Activated CD8-positive, alpha-beta T cell treated with anti-CD3 and anti-CD28 coated beads, Interleukin-2, amount 10 ng/mL, durations not matched to agents 7 days and 5 days (primary cell): ENCODE results near the gene ZSCAN29. TPM values are rescaled to one million over a fixed set of nuclear protein-coding genes. Genes with fewer than 3 reads are reported as not detected.

ENCODE experiments used
- ATAC-seq: fragments of 150-1000 bp; cut with Tn5 transposase; one replicate; pipeline ENCODE4 v1.10.0; 2021; ENCODE audit warnings: moderate library complexity
- CTCF ChIA-PET: fragments of 350-600 bp; sonication (Branson Sonifier 250); formaldehyde crosslinking; loops from one replicate; lab custom pipeline; 2021; ENCODE audit warnings: antibody characterized with exemption; lab: Charles Lee
- POLR2A ChIA-PET: fragments of 350-600 bp; sonication (Branson Sonifier 250); formaldehyde crosslinking; loops from one replicate; lab custom pipeline; 2021; ENCODE audit warnings: antibody characterized with exemption; lab: Charles Lee
- DNase-seq: peaks from one replicate; pipeline ENCODE4 v3.0.0-alpha.2; 2020
- H3K27ac Mint-ChIP-seq: one replicate; pipeline ENCODE4 v1.8.0; 2021; ENCODE audit warnings: mild to moderate bottlenecking, mixed read lengths
- H3K27me3 Mint-ChIP-seq: one replicate; pipeline ENCODE4 v1.8.0; 2021; ENCODE audit warnings: low read depth, mixed read lengths
- H3K36me3 Mint-ChIP-seq: one replicate; pipeline ENCODE4 v1.8.0; 2021; ENCODE audit warnings: low read depth, mixed read lengths
- H3K4me1 Mint-ChIP-seq: one replicate; pipeline ENCODE4 v1.8.0; 2021; ENCODE audit warnings: low read depth, mixed read lengths
- H3K4me3 Mint-ChIP-seq: one replicate; pipeline ENCODE4 v1.8.0; 2021; ENCODE audit warnings: mild to moderate bottlenecking, mixed read lengths
- H3K9me3 Mint-ChIP-seq: one replicate; pipeline ENCODE4 v1.8.0; 2022; ENCODE audit warnings: mixed read lengths; ENCODE audit not compliant: insufficient read depth
- total RNA-seq, 2 experiments: library from RNA; stranded (reverse); gene quantifications; one replicate each; pipeline ENCODE4 v1.2.3, GENCODE V29; 2021

The ZSCAN29 gene
- total RNA-seq, 2 experiments from 2014 or later: 30.4 to 32.1 TPM

DNA sequence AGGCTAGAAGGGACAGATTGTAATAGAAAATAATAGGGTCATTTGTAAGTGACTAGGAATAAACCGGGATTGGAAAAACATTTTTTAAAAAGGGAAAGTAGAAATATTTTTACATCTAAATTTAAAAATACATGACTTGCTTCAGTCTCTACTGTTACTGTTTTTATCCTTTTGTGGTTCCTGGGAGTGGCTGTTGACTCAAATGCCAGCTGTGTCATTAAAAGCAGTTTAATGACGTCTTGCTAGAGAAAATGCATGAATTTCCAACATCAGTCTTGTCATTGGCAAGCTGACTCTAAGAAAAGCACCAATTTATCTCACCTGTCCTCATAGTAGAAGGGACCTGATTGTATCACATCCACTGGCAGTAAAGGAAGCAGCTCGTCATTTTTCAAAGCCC is 23.7 kb downstream of the ZSCAN29 start:
- no peaks in the 10 kb centered on the region for H3K27me3 Mint-ChIP-seq
- ATAC-seq (no peak), DNase-seq (no peak)
- H3K4me1 Mint-ChIP-seq: no peaks in the 10 kb centered on the region
- ChIA-PET CTCF (interaction anchor here (1.2 to 1.5 kb wide), 4 partner anchors 8 to 167 kb away, joined by 3 to 4 read pairs (median 4); partner anchors contain the start of genes TUBGCP4 and ZSCAN29), POLR2A (interaction anchor here (0.7 kb wide), 1 partner anchor 159 kb away, joined by 3 read pairs; no protein-coding TSS in a partner anchor)
- H3K4me3 Mint-ChIP-seq: no peak overlapping the region
- H3K27ac Mint-ChIP-seq: no peak overlapping the region
- H3K9me3 Mint-ChIP-seq: no peaks in the 10 kb centered on the region
- H3K36me3 Mint-ChIP-seq: peaks cover 15% of the 10 kb centered on the region

DNA sequence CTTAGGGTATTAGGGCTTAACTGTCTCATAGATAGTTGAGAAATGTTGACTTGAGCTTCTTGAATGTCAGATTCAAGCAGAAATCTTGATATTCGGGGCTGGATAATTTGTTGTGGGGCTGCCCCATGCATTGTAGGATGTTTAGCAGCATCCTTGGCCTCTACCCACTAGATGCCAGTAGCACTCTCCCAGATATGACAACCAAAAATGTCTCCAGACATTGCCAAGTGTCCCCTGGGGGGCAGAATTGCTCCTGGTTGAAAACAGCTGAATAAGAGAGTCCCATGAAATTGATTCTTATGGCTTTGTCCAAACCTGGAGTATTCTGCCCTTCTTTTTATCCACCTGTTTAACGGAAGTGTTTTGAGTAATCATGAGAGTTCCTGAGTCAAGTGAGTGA is 24.5 kb downstream of the ZSCAN29 start:
- Mint-ChIP-seq H3K4me1 (no peaks in the 10 kb centered on the region), H3K27ac (no peak overlapping the region), H3K27me3 (no peaks in the 10 kb centered on the region), H3K36me3 (peaks cover 16% of the 10 kb centered on the region), H3K4me3 (no peak overlapping the region), H3K9me3 (no peaks in the 10 kb centered on the region)
- no peak for DNase-seq
- ATAC-seq: no peak
- POLR2A ChIA-PET: interaction anchor here (0.5 kb wide), 1 partner anchor 796 kb away, joined by 6 read pairs; no protein-coding TSS in a partner anchor
- CTCF ChIA-PET: interaction anchor here (0.6 to 1.5 kb wide), 5 partner anchors 10 to 196 kb away, joined by 3 to 5 read pairs (median 4); partner anchors contain the start of genes TUBGCP4 and ZSCAN29

DNA sequence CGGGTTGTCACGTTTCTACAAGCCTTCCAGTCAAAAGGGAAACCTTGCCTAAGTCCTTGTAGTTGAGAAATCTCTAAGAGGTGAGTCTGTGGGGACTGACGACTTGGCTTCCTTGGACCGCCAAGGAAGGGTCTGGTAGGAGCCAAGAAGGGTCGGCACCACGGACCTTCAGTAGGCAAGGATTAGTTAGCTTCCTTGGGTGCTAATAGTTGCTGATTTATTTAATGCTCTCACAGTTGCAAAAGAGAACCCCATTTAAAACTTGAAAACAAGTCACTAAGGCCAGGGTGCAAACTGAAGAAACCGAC is 40.1 kb downstream of the ZSCAN29 start:
- POLR2A ChIA-PET: no interaction called here
- no peak for DNase-seq
- CTCF ChIA-PET: interaction anchor here (1.6 kb wide), 1 partner anchor 183 kb away, joined by 3 read pairs; no protein-coding TSS in a partner anchor
- Mint-ChIP-seq H3K4me3 (peak overlapping the region; percentile 97), H3K4me1 (peaks cover 40% of the 10 kb centered on the region), H3K27me3 (no peaks in the 10 kb centered on the region), H3K27ac (peak overlapping the region; percentile 100), H3K9me3 (no peaks in the 10 kb centered on the region), H3K36me3 (peaks cover 52% of the 10 kb centered on the region)
- peak; percentile 21 for ATAC-seq

GRCh38 chr15:43329960-43330779 is 40.7 kb downstream of the ZSCAN29 start, which contains the start of gene LCMT2:
Gene LCMT2, minus strand, starts transcription at chr15:43330573. Its CDS starts 84 bp downstream, at chr15:43330489.
- peak; percentile 94 for DNase-seq
- CTCF ChIA-PET: interaction anchor here (1.1 to 1.6 kb wide), 4 partner anchors 41 to 184 kb away, joined by 3 to 4 read pairs (median 4); partner anchors contain the start of genes TUBGCP4 and ZSCAN29
- peak; percentile 91 for ATAC-seq
- Mint-ChIP-seq H3K36me3 (peaks cover 50% of the 10 kb centered on the region), H3K27me3 (no peaks in the 10 kb centered on the region), H3K4me1 (peaks cover 40% of the 10 kb centered on the region), H3K4me3 (peak within 1 kb of the TSS; percentile 97), H3K27ac (peak within 1 kb of the TSS; percentile 100), H3K9me3 (no peaks in the 10 kb centered on the region)
- POLR2A ChIA-PET: interaction anchor here (1.1 to 1.2 kb wide), 2 partner anchors 22 to 40 kb away, joined by 4 to 5 read pairs; no protein-coding TSS in a partner anchor

- DNase-seq: no peak
- POLR2A ChIA-PET: interaction anchor here (1.1 to 1.2 kb wide), 2 partner anchors 22 to 41 kb away, joined by 4 to 5 read pairs; no protein-coding TSS in a partner anchor
- peak overlapping the region; percentile 100 for H3K27ac Mint-ChIP-seq
- no peaks in the 10 kb centered on the region for H3K27me3 Mint-ChIP-seq
- CTCF ChIA-PET: interaction anchor here (1.1 to 4.0 kb wide), 5 partner anchors 41 to 185 kb away, joined by 3 to 13 read pairs (median 4); partner anchors contain the start of genes TUBGCP4 and ZSCAN29
- peaks cover 45% of the 10 kb centered on the region for H3K36me3 Mint-ChIP-seq
- ATAC-seq: no peak
- H3K9me3 Mint-ChIP-seq: no peaks in the 10 kb centered on the region
- peaks cover 40% of the 10 kb centered on the region for H3K4me1 Mint-ChIP-seq
- peak overlapping the region; percentile 97 for H3K4me3 Mint-ChIP-seq
Observed at GRCh38 chr15:43329217-43329959, 41.5 kb downstream of the ZSCAN29 start.

- peaks cover 26% of the 10 kb centered on the region for H3K36me3 Mint-ChIP-seq
- ATAC-seq (no peak), DNase-seq (no peak)
- ChIA-PET CTCF (interaction anchor here (1.3 to 4.0 kb wide), 2 partner anchors 47 to 99 kb away, joined by 4 to 13 read pairs; no protein-coding TSS in a partner anchor), POLR2A (interaction anchor here (0.6 to 0.7 kb wide), 2 partner anchors 10 to 588 kb away, joined by 3 read pairs; no protein-coding TSS in a partner anchor)
- no peaks in the 10 kb centered on the region for H3K9me3 Mint-ChIP-seq
- no peak overlapping the region for H3K27ac Mint-ChIP-seq
- no peak overlapping the region for H3K4me3 Mint-ChIP-seq
- peaks cover 24% of the 10 kb centered on the region for H3K4me1 Mint-ChIP-seq
- peaks cover 9% of the 10 kb centered on the region for H3K27me3 Mint-ChIP-seq
Observed at GRCh38 chr15:43325039-43325684, 45.7 kb downstream of the ZSCAN29 start.

- no peaks in the 10 kb centered on the region for H3K36me3 Mint-ChIP-seq
- DNase-seq (no peak), ATAC-seq (no peak)
- H3K9me3 Mint-ChIP-seq: no peaks in the 10 kb centered on the region
- no peaks in the 10 kb centered on the region for H3K4me1 Mint-ChIP-seq
- H3K4me3 Mint-ChIP-seq: no peak overlapping the region
- POLR2A ChIA-PET: no interaction called here
- no peak overlapping the region for H3K27ac Mint-ChIP-seq
- H3K27me3 Mint-ChIP-seq: peaks cover 25% of the 10 kb centered on the region
- CTCF ChIA-PET: interaction anchor here (0.9 to 1.3 kb wide), 2 partner anchors 9 to 34 kb away, joined by 3 read pairs; no protein-coding TSS in a partner anchor
Observed at GRCh38 chr15:43318990-43319771, 51.7 kb downstream of the ZSCAN29 start.

DNA sequence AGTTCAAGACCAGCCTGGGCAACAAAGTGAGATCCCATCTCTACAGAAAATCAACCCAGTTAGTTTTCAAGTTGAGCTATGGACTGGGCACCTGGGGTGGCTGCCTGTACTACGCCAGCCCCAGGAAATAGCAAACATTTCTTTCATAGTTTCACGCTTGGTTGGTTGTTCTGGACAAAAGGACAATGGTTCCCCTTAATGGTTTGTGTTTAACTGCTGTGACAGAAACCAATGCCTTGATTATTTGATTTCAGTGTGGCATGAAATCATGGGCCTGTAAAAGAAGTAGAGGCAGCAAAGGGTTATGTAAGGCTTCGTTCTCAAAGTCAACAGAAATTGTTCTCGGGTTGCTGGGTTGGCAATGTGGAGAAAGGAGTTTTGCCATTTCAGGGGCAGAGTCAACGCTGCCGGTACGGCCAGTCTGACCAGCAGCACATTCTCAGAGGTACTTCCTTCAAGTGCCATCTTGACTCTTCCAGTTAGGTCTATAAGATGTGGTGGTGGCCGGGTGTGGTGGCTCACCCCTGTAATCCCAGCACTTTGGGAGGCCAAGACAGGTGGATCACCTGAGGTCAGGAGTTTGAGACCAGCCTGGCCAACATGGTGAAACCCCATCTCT is 53.2 kb downstream of the ZSCAN29 start:
- Mint-ChIP-seq H3K4me1 (no peaks in the 10 kb centered on the region), H3K36me3 (no peaks in the 10 kb centered on the region), H3K27me3 (peaks cover 30% of the 10 kb centered on the region), H3K9me3 (no peaks in the 10 kb centered on the region), H3K4me3 (no peak overlapping the region), H3K27ac (no peak overlapping the region)
- no peak for ATAC-seq
- no peak for DNase-seq
- ChIA-PET CTCF (no interaction called here), POLR2A (interaction anchor here (0.6 to 0.8 kb wide), 2 partner anchors 9 to 292 kb away, joined by 3 to 4 read pairs; no protein-coding TSS in a partner anchor)

DNA sequence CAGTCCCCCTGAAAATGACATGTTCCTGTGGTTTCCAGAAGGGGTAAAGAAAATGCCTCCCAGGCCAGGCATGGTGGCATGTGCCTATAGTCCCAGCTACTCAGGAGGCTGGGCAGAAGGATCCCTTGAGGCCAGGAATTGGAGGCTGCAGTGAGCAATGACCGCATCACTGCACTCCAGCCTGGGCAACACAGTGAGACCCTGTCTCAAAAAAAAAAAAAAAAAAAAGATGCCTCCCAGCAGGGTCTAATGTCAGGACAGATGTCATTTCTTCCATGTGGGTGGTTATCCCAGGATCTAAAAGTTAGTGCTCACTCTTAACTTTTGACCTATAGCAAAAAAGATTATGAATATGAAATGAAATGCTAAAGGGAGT is 53.9 kb downstream of the ZSCAN29 start:
- Mint-ChIP-seq H3K9me3 (no peaks in the 10 kb centered on the region), H3K4me1 (no peaks in the 10 kb centered on the region), H3K36me3 (no peaks in the 10 kb centered on the region), H3K4me3 (no peak overlapping the region), H3K27ac (no peak overlapping the region), H3K27me3 (peaks cover 34% of the 10 kb centered on the region)
- ChIA-PET POLR2A (no interaction called here), CTCF (no interaction called here)
- DNase-seq (no peak), ATAC-seq (no peak)
